Measurements from ENCODE around the gene SPCS1.

SPCS1 gene

GRCh38 chr3:52678265-52679198 is 27.4 kb upstream of the SPCS1 start:
- TF ChIP-seq CTCF (IDR thresholded peaks at IDR 0.05; ENCODE audit: low read length, missing control alignments): no peak
- H3K4me3 ChIP-seq (replicated peaks; ENCODE audit: low read depth, low read length): no peak overlapping the region
- DNase-seq (ENCODE audit: low read depth): no peak

- peak; percentile 39 for DNase-seq (ENCODE audit: low read depth)
- H3K4me3 ChIP-seq (replicated peaks; ENCODE audit: low read depth, low read length): no peak overlapping the region
- TF ChIP-seq CTCF (IDR thresholded peaks at IDR 0.05; ENCODE audit: low read length, missing control alignments): no peak
Observed at GRCh38 chr3:52679199-52679538, 26.7 kb upstream of the SPCS1 start.

GRCh38 chr3:52679811-52680210 is 26.1 kb upstream of the SPCS1 start:
- TF ChIP-seq CTCF (IDR thresholded peaks at IDR 0.05; ENCODE audit: low read length, missing control alignments): no peak
- DNase-seq (ENCODE audit: low read depth): peak; percentile 64

GRCh38 chr3:52681596-52681995 is 24.3 kb upstream of the SPCS1 start:
- H3K4me3 ChIP-seq (replicated peaks; ENCODE audit: low read depth, low read length): no peak overlapping the region
- TF ChIP-seq CTCF (IDR thresholded peaks at IDR 0.05; ENCODE audit: low read length, missing control alignments): no peak
- DNase-seq (ENCODE audit: low read depth): no peak

More at GRCh38 chr3:52679811-52680210, 26.1 kb upstream of the SPCS1 start:
- H3K4me3 ChIP-seq (replicated peaks; ENCODE audit: low read depth, low read length): no peak overlapping the region

- DNase-seq (ENCODE audit: low read depth): peak; percentile 84
- no peak overlapping the region for H3K4me3 ChIP-seq (replicated peaks; ENCODE audit: low read depth, low read length)
- no peak for TF ChIP-seq CTCF (IDR thresholded peaks at IDR 0.05; ENCODE audit: low read length, missing control alignments)
Observed at GRCh38 chr3:52682016-52682415, 23.9 kb upstream of the SPCS1 start.

GRCh38 chr3:52683611-52684010 is 22.3 kb upstream of the SPCS1 start:
- no peak for DNase-seq (ENCODE audit: low read depth)
- TF ChIP-seq CTCF (IDR thresholded peaks at IDR 0.05; ENCODE audit: low read length, missing control alignments): no peak
- H3K4me3 ChIP-seq (replicated peaks; ENCODE audit: low read depth, low read length): no peak overlapping the region

- DNase-seq (ENCODE audit: low read depth): no peak
- no peak for TF ChIP-seq CTCF (IDR thresholded peaks at IDR 0.05; ENCODE audit: low read length, missing control alignments)
- H3K4me3 ChIP-seq (replicated peaks; ENCODE audit: low read depth, low read length): peak overlapping the region; percentile 97
Observed at GRCh38 chr3:52684184-52684583, 21.7 kb upstream of the SPCS1 start.

Measured in fibroblast of pulmonary artery (primary cell).